Heart right ventricle (tissue), 16 donors: ENCODE data around the gene DHX8. TPM values are rescaled to one million over a fixed set of nuclear protein-coding genes. Genes with fewer than 3 reads are reported as not detected.
A peak's percentile ranks its signal among the peaks of the same experiment; 100 is the strongest.

ENCODE experiments used
- ATAC-seq, 8 donors: fragments of 200-7000 bp; cut with Tn5 transposase; one replicate each; pipeline ENCODE4 v1.9.1; 2020; ENCODE audit warnings: mild to moderate bottlenecking in 8 of 8, moderate library complexity in 8 of 8, moderate number of reproducible peaks in 1 of 8
- DNase-seq, 2 donors: peaks; one replicate each; pipeline ENCODE4 v3.0.0-alpha.2; 2020
- H3K27ac ChIP-seq, 10 donors: fragments of 200-600 bp; sonication (generic) in 2 of 10; one replicate each; pipeline versions ENCODE4 v1.5.0 to v1.8.0; 2020 to 2022; ENCODE audit warnings: mild to moderate bottlenecking in 3 of 10
- H3K27me3 ChIP-seq, 7 donors: fragments of 200-600 bp; one replicate each; pipeline ENCODE4 v1.8.0; 2021 to 2022; ENCODE audit warnings: mild to moderate bottlenecking in 2 of 7
- H3K36me3 ChIP-seq, 9 donors: fragments of 200-600 bp; sonication (generic) in 1 of 9; one replicate each; pipeline versions ENCODE4 v1.5.0 to v1.8.0; 2020 to 2022; ENCODE audit warnings: mild to moderate bottlenecking in 2 of 9
- H3K4me1 ChIP-seq, 9 donors: fragments of 200-600 bp; sonication (generic) in 1 of 9; one replicate each; pipeline versions ENCODE4 v1.5.0 to v1.8.0; 2020 to 2022; ENCODE audit warnings: mild to moderate bottlenecking in 4 of 9
- H3K4me3 ChIP-seq, 10 donors: fragments of 200-600 bp; sonication (generic) in 2 of 10; one replicate each; pipeline versions ENCODE4 v1.5.0 to v1.8.0; 2020 to 2022; ENCODE audit warnings: mild to moderate bottlenecking in 7 of 10, moderate library complexity in 2 of 10
- H3K9me3 ChIP-seq, 11 donors: fragments of 200-600 bp in 10 of 11; sonication (generic) in 2 of 11; one replicate each; pipeline versions ENCODE4 v1.5.0 to v1.8.0; 2013 to 2022; ENCODE audit warnings: mild to moderate bottlenecking in 2 of 11, control low read depth in 1 of 11, moderate library complexity in 1 of 11
- WGBS, 2 donors: extraction: QIAGEN DNeasy Blood & Tissue Kit; methylation state at CpG; one replicate each; pipeline ENCODE4 v1.1.7; 2013; ENCODE audit warnings: inconsistent platforms in 1 of 2; 5-methylcytosine and 5-hydroxymethylcytosine counted together
- intact Hi-C, 10 donors: fragments of 100-400 bp; cut with DNase I; formaldehyde crosslinking; loops; one replicate each; pipeline versions ENCODE4 v1.11.1 to v1.14.2; 2022
- polyA plus RNA-seq, 2 donors: library from polyadenylated mRNA; stranded (reverse); fragments of 200-250 nt; gene quantifications; one replicate each; pipeline ENCODE4 v1.2.3, GENCODE V29; 2013
- total RNA-seq, 10 donors: library from RNA; stranded (reverse); fragmentation: NEBNext Ultra II Directional in 3 of 10; extraction: Animal tissue kit (Norgen Biotek cat#: 25700) in 3 of 10; gene quantifications; one replicate each; pipeline versions ENCODE4 v1.2.1 to v1.2.4, GENCODE V29; 2021 to 2023
- TF ChIP-seq, protein P1 (sequence below), 9 donors: fragments of 200-600 bp; sonication (generic) in 2 of 9; IDR thresholded peaks; one replicate each; pipeline versions ENCODE4 v1.5.0 to v1.8.0; 2021 to 2022; ENCODE audit warnings: antibody characterized with exemption in 9 of 9, mild to moderate bottlenecking in 5 of 9, moderate library complexity in 1 of 9
- donor health status: Arrhythmogenic right ventricular cardiomyopathy.
- donor health status: ischemic (EF 13 %, LVEDD 7.1; RV severe dilation, severe dysfunction).
- donor health status: healthy with polysubstance abuse.
- donor health status: DM: no; HTN: yes; CAD: no.
- donor health status: DM: no; HTN: no; CAD: no.
- donor health status: ischemic (EF 25% LVEDD 6.9; RV normal size, moderate dysfunction).
- donor health status: ischemic (EF 25% LVEDD 5.7; RV mildly dilated, moderate dysfunction).
- donor health status: healthy.
- donor health status: DM: yes; HTN: yes; CAD: no.
- donor health status: Ischemic cardiomyopathy.
- donor health status: ischemic (EF 35%, LVEDD 5.7; RV mildly dilated, moderate dysfunction).
- donor health status: nonischemic (EF 11% LVEDD 7.7; RV severe dilation, severe dysfunction).
- donor health status: DM: yes; HTN: yes; CAD: no.
- donor health status: PGD.
- donor health status: ischemic (EF 29% LVEDD 5.4; RV normal size, mild dysfunction).
- donor health status: nonischemic (EF 23%, LVEDD 6.1; RV moderate dilation, normal function).

Gene DHX8
- total and polyA plus RNA-seq, 12 donors = 19.2 to 42.0 (median 28.4) TPM

DNA sequence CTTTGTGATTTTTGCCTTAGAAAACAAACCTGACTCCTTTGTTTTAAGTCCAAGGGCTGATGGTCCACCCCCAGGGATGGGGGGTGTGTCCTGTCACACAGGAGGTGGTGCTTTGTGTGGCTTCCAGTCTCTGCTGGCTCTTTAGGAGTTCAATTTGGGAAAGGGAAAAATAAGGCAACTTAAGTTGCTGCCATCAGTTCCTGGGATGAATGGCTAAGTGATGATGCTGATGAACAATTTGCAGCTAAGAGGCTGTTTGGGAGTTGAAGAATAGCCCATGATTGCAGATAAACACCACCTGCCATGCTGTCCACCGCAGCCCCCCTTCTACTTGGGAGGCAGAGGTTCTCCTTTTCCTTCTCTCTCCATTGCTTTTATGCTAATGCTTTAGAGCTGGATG, 44.7 kb upstream of the DHX8 start:
- no peak for DNase-seq
- TF ChIP-seq, protein P1, sequence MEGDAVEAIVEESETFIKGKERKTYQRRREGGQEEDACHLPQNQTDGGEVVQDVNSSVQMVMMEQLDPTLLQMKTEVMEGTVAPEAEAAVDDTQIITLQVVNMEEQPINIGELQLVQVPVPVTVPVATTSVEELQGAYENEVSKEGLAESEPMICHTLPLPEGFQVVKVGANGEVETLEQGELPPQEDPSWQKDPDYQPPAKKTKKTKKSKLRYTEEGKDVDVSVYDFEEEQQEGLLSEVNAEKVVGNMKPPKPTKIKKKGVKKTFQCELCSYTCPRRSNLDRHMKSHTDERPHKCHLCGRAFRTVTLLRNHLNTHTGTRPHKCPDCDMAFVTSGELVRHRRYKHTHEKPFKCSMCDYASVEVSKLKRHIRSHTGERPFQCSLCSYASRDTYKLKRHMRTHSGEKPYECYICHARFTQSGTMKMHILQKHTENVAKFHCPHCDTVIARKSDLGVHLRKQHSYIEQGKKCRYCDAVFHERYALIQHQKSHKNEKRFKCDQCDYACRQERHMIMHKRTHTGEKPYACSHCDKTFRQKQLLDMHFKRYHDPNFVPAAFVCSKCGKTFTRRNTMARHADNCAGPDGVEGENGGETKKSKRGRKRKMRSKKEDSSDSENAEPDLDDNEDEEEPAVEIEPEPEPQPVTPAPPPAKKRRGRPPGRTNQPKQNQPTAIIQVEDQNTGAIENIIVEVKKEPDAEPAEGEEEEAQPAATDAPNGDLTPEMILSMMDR (IDR thresholded peaks at IDR 0.05) = no peak

DNA sequence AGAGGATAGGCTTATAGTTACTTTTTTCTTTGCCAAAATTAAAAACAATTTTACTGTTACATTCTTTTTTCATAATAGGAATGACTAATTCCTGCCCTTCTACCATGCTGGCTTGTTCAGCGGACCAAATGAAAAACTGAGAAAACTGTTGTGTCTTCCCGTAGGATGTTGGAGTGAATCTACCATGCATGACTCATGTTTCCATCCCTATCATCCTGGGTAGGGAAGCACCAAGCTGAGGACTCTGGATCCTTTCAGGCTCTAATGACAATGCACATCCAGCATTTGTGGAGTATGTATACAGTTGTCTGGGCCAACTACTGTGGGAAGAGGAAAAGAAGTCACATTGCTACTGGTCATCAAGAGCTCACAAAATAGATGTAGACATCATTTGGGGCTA, 41.1 kb upstream of the DHX8 start:
- no peaks in the 10 kb centered on the region for H3K36me3 ChIP-seq
- TF ChIP-seq, protein P1 (IDR thresholded peaks at IDR 0.05) = no peak
- no peak overlapping the region for H3K27ac ChIP-seq
- H3K27me3 ChIP-seq = peaks cover 0 to 4% (median 0%) of the 10 kb centered on the region in 7 donors
- 82 to 83% methylated on average over 2 of the region's 2 CpGs for WGBS, 2 donors
- H3K4me3 ChIP-seq = no peak overlapping the region
- H3K4me1 ChIP-seq = no peaks in the 10 kb centered on the region
- H3K9me3 ChIP-seq = no peaks in the 10 kb centered on the region
- DNase-seq (no peak), ATAC-seq (peak in 1 of 8 donors; percentile 72)
- intact Hi-C loops = no loop called here

More for the DNA sequence above, 44.7 kb upstream of the DHX8 start:
- Histone ChIP-seq H3K27me3 (peaks cover 0 to 4% (median 0%) of the 10 kb centered on the region in 7 donors), H3K4me3 (no peak overlapping the region), H3K36me3 (no peaks in the 10 kb centered on the region), H3K9me3 (no peaks in the 10 kb centered on the region), H3K27ac (no peak overlapping the region), H3K4me1 (no peaks in the 10 kb centered on the region)
- WGBS, 2 donors = 67 to 76% methylated on average over 1 of the region's 1 CpG
- intact Hi-C loops = no loop called here
- ATAC-seq = no peak

GRCh38 chr17:43443381-43443780, 40.4 kb upstream of the DHX8 start:
- intact Hi-C loops = no loop called here
- DNase-seq (no peak), ATAC-seq (no peak)
- no peaks in the 10 kb centered on the region for H3K4me1 ChIP-seq
- WGBS, 2 donors = 91 to 92% methylated on average over 3 of the region's 3 CpGs
- H3K36me3 ChIP-seq = no peaks in the 10 kb centered on the region
- H3K27me3 ChIP-seq = peaks cover 0 to 4% (median 0%) of the 10 kb centered on the region in 7 donors
- no peak overlapping the region for H3K4me3 ChIP-seq
- H3K9me3 ChIP-seq = no peaks in the 10 kb centered on the region
- TF ChIP-seq, protein P1 (IDR thresholded peaks at IDR 0.05) = no peak
- no peak overlapping the region for H3K27ac ChIP-seq

DNA sequence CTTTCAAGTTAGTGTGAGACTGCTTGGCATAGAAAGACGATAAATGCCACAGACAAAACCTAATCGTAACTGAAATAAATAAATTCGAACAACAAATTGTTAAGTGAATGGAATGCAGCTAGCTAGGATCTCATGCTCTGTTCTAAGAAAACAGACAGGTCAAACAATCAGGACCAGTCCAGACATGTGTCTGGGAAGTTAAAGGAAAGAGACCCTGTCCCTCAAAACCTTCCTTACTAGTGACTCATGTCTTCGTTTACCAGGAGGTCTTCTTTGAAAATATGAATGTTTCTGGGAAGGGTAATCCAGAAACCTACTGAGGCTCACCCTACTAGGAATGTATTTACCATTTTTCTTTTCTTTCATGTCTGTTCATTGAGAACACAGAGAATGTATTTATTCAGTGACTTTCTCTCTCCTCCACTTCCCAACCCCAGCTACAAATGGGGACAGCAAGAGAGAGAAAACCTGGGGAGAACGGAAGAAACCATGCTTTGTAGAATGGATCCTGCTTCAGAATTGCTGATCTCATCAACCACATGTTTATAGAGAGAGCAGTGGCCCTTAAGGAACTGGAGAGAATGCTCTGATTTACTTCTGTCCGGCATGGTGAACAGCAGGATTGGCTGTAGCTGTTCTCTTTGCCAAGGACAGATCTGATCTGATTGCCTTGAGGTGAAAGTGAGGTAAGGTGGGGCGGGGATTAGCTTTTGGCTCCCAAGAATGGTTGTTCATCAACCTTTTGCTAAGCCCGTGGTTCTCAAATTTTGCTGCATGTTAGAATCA, 39.4 kb upstream of the DHX8 start:
- 83 to 87% methylated on average over 8 of the region's 8 CpGs for WGBS, 2 donors
- ATAC-seq = no peak
- intact Hi-C loops = no loop called here
- Histone ChIP-seq H3K27ac (no peak overlapping the region), H3K27me3 (no peaks in the 10 kb centered on the region), H3K4me3 (no peak overlapping the region), H3K36me3 (no peaks in the 10 kb centered on the region), H3K9me3 (no peaks in the 10 kb centered on the region), H3K4me1 (no peaks in the 10 kb centered on the region)
- DNase-seq = no peak
- TF ChIP-seq, protein P1 (IDR thresholded peaks at IDR 0.05) = no peak
